SH-SY5Y (cell line): ENCODE results near the gene ENTR1.

ENCODE experiments used
- GATA2 ChIP-seq: IDR thresholded peaks from 2 replicates; pipeline ENCODE4 v1.6.1; 2011; ENCODE audit warnings: mild to moderate bottlenecking, low read depth, low read length
- GATA3 ChIP-seq: IDR thresholded peaks from 2 replicates; pipeline ENCODE4 v1.6.1; 2011; ENCODE audit warnings: low read depth, mild to moderate bottlenecking, low read length, moderate library complexity

DNA sequence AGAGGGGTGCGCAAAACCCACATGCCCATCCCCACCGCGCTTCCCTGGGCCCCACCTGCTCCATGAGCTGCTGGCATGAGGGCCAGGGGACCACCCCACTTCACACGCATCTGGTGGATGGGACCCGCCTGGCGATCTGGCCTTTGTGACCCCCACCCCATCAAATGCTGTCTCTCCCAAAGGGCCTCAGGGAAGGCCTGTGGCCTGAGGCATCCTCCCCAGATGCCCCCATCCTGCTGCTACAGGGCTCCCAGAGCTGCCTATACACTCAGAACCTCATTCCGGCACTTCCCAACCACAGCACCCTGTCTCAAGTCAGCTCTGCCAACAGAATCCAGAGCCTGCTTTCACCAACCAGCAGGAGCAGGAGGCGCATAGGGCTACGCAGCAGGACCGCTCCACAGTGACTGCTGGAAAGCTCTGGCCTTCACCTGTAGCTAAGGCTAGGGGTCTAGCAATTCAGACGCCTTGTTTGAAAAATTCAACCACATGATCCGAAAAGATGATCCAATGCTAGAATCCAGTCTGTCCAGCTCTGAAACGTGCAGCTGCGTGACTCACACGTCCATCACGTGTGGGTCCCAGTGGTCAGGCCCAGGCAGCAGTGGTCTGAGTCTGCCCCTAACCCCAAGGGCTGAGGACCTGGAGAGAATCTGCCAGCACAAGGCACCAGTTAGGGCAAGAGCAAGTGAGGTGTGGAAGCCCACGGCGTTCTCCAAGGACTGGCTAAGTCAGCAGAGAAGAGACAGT is 9.1 kb downstream of the ENTR1 start:
- TF ChIP-seq GATA3 (no peak), GATA2 (no peak)
